Measurements from ENCODE around the gene TNFRSF8.

TNFRSF8 gene

DNA sequence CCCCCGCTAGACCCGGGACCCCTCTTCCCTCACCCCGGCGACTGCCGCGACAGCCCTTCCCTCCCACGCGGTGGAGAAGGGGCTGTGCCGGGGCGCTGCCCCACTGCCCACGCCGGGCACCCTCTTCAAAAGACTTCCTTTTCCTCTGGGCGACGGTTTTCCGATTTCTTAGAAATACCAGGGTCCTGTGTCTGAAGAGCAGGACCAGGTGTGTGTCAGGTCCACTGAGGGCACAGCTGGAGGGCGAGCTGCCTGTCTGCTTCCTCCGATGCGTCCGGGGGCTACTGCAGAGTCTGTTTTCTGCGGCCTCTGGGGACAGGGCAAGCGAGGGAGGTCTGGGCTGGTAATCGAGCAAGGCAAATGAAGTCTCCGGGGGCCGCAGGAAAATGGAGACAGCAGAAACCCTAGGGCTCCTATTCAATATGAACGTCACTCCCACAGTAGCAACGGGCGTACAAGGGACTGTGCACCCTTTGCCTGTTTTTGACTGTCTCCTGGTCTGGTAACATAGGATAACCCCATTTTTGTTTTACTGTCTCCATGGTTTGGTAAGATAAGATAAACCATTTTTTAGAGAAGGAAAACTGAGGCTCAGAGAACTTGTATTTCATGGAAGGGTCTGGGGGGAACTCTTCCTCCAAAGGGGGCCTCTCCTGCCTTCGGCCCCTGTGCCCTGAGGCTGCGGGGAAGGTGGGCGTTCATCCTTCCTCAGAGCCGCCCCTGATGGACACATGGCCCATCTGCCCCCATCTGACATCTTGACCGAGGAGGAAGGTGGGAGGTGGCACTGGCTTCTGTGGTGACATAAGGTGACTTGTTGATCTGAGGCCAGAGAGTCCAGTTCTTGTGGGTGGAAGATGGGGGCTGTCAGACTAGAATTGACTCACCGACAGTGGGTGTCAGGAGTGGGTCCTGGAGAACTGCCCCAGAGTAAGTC, 104.7 kb downstream of the TNFRSF8 start:
- DNase-seq (ENCODE audit: low read depth) = no peak
- peak overlapping the region; percentile 64 for H3K4me3 ChIP-seq (ENCODE audit: low read depth, low read length)

DNA sequence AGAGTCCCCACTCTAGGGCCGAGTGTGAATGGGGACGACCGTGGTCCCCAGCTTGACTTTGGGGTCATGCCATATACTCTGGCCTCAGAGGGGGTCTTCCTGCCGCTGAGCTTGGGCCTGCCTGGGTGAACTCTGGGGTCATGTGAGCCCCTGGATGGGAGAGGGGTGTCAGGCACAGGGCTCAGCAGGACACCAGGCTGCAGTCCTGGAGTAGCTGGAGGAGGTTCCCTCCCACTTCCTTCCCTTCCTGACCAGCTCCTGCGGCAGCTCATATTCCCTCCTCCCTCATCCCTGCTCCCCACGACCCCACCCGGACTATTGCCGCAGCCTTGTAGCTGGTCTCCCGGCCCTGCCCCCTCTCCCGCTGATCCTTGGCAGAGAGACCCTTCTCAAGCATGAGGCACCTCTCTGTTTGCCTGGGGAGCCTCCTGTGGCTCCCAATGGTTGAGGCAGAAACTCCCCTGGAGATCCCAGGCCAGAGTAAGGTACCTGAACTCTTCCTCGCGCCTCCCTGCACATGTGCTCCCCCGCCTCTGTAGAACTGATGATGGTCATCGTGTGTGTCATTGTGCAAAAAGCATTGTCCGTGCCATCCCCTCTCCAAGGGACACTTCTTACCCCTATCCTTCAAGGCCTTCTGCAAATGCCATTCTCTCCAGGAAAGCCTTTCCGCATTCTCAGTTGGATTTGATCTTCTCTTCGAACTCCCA, 105.5 kb downstream of the TNFRSF8 start:
- no peak for DNase-seq (ENCODE audit: low read depth)
- peak overlapping the region; percentile 64 for H3K4me3 ChIP-seq (ENCODE audit: low read depth, low read length)

DNA sequence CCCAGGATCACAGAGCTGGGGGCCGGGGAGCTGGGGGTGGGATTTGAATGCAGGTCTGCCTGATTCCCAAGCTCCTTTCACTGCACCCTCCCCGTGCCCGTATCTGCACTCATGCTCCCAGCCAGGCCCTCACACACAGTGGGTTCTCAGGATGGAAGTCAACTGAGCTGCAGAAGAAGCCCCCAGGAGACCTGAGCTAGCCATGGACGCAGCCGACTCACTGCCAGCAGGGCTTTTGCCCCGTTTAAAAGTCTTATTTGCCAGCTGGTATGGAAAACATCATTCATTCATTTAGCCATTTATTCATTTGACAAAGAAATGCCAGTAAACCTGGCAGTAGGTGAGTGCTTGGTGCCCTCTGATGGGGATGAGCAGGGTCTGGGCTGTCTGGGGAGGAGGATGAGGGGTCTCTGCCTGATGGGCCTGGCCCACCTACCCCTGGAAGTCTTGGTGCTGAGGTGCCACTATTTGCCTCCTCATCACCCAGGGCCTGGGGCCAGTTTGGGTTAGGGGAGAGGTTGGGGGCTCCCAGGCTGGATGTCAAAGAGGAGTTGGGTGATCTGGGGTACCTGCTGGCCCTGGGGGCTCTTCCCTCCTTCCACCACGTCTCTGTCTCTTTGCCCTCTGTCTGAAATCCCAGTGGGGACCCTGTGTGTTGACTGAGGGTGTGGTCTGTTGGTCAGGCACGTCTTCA, 106.5 kb downstream of the TNFRSF8 start:
- H3K4me3 ChIP-seq (ENCODE audit: low read depth, low read length) = no peak overlapping the region
- DNase-seq (ENCODE audit: low read depth) = no peak

DNA sequence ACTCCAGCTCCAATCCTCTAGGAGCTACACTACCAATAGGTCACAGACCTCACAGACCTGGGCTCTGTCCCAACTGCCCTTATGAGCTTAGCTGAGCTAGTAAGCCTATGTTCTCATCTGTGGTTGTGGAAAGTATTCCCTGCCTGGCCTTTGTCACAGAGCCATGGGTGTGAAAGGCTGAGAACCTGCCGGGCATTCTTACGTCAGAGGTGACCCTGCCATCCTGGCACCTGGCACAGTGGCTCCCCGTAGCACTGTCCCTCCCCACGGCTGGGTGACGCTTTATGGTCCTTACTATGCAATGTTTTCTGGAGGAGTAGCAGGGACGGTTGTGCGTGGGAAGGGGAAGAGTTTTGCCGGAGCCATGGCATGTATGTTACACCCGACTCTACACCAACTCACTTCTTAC, 107.2 kb downstream of the TNFRSF8 start:
- H3K4me3 ChIP-seq (ENCODE audit: low read depth, low read length) = no peak overlapping the region
- DNase-seq (ENCODE audit: low read depth) = no peak

DNA sequence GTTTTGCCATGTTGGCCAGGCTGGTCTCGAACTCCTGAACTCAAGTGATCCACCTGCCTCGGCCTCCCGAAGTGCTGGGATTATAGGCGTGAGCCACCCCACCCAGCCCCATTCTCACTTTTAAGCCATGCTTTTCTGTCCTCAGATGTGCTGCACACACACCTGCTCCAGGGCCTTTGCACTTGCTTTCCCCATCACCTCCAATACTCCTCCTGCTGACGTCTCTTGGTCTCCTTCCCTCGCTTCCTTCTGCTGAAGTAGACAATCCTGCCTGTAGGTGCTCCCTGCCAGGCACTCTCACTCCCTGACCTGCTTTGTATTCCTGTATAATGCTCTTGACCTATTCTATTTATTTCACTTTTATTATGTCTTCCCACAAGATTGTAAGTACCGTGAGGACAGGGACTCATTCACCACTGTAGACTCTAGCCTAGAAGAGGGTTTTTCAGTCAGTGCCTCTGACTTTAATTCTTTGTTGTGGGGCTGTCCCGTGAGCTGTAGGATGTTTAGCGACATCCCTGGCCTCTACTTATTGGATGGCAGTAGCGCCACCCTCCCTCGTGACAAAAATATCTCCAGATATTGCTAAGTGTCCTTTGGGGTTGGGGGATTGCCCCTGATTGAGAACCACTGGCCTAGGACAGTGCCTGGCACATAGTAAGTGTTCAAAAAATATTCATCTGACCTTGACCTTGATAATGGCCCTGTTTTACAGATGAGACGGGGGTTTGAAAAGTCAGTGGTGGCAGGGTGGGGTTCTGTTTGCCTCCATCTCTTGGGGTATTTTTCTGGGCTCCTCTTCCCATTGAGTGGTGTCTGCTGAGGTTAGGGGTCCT, 108.3 kb downstream of the TNFRSF8 start:
- no peak overlapping the region for H3K4me3 ChIP-seq (ENCODE audit: low read depth, low read length)
- no peak for DNase-seq (ENCODE audit: low read depth)

DNA sequence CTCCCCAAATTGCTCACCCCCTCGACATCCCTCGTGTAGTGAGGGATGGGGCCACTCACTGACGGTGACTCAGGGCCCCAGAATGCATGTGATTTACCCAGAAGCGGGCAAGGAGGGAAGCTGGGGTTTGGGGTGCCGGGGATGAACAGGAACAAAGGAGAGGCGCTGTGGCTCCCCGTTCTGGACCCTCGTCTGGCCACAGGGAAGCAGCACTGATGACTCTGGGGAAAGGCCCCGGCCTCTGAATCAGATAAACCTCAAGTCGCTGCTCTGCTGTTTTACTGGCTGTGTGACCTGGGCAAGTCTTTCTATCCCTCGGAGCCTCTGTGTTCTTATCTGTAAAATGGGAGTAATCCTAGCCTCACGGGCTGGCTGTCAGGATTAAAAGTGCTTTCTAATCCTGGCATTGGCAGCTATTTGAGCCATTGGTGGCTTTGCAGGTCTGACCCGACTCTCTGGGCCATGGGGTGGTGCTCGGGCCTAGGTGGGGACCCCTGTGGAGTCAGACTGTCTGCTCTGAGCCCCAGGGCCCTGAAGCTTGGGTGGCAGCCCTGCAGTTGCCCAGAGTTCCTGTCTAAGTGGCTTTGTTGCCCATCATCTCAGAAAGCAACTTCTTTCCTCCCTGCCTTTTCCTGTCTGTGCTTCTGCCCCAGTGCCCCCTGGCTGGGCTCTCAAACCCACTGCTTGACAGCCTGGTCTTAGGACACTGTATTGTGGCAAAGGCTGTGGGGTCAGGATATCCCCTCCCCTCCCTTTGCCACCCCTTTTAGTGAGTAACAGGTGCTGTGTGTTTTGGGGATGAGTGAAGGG, 109.1 kb downstream of the TNFRSF8 start:
- no peak overlapping the region for H3K4me3 ChIP-seq (ENCODE audit: low read depth, low read length)
- DNase-seq (ENCODE audit: low read depth) = no peak

DNA sequence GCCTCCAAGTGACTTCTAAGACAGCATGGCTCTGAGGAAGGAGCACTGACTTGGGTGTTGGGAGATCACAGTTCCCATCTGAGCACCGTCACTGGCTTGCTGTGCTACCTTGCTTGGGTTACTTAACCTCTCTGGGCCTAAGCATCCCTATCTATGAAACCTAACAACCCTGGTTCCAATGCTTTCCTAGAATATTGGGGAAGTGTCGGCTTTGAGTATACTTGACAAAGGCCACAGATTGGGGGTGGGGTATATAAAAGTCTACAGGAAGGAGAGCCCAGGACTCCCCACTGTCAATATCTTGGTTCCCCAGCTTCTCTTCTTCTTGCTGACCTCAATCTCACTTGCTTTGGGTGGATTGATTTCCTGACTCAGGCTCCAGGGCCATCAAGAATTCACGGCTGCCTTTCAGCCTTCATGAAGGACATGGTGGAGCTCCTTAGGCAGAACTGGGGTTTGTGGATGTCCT, 110.0 kb downstream of the TNFRSF8 start:
- H3K4me3 ChIP-seq (ENCODE audit: low read depth, low read length) = no peak overlapping the region
- no peak for DNase-seq (ENCODE audit: low read depth)

DNA sequence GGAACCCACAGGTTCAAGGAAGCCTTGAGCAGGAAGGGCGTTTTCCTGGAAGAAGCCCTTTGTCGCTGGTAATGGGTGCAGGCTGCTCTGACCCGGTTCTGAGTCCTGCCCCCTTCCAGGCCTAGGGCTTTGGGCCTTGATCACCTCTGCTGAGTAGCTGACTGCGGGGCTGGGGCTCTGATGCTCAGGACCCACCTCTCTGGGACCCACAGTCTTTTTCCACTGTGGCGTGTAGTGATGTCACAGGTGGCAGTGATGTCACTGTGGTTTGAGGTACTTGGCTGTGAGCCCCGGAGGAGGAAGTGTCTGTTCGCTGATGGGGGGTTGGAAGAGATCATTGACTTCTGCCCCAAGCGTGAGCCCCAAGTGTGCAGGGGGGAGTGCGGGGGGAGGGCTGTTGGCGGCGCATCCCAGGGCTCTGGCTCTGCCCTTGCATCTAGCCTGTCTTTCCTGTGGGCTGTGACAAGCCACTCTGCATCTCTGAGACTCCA, 110.6 kb downstream of the TNFRSF8 start:
- H3K4me3 ChIP-seq (ENCODE audit: low read depth, low read length) = no peak overlapping the region
- DNase-seq (ENCODE audit: low read depth) = no peak

DNA sequence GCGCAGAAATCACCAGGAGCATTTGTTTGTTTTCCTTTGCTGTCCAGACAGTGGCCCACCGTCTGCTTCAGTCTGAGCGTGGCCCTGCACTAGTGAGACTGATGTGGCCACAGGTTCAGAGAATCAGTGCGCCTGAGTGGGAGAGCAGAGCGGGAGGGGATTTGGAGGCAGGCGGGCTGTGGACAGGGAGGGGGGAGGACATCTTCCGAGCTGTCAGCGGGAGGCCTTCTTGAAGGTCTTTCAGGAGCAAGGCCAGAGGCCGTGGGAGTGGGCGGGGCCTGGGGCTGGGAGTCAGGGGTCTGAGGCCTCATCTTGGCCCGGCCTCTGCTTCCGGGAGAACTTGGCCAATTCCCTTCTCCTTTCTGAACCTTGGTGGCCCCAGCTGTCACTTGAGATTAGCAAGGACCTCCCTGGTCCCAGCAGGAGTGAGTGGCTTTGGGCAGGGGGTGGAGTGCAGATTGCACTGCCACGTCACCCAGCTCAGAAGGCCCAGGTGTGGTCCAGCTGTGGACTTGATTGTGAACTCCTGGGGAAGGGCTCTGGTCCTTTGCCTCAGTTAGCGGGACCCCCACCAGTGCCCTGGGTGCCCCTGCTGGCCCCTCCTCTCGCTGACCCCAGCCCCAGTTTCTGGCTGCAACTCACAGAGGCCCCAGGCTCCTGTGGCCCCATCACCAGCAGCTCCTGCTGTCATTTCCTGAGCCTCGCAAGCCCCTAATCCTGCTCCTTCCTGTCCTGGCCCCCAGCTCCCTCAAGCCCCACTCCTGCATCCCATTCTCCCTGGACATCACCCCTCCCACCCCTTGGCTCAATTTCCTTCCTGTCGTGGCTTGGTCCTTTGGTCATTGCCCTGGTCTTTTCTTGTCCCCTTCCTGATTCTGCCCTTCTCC, 112.1 kb downstream of the TNFRSF8 start:
- no peak overlapping the region for H3K4me3 ChIP-seq (ENCODE audit: low read depth, low read length)
- DNase-seq (ENCODE audit: low read depth) = no peak

DNA sequence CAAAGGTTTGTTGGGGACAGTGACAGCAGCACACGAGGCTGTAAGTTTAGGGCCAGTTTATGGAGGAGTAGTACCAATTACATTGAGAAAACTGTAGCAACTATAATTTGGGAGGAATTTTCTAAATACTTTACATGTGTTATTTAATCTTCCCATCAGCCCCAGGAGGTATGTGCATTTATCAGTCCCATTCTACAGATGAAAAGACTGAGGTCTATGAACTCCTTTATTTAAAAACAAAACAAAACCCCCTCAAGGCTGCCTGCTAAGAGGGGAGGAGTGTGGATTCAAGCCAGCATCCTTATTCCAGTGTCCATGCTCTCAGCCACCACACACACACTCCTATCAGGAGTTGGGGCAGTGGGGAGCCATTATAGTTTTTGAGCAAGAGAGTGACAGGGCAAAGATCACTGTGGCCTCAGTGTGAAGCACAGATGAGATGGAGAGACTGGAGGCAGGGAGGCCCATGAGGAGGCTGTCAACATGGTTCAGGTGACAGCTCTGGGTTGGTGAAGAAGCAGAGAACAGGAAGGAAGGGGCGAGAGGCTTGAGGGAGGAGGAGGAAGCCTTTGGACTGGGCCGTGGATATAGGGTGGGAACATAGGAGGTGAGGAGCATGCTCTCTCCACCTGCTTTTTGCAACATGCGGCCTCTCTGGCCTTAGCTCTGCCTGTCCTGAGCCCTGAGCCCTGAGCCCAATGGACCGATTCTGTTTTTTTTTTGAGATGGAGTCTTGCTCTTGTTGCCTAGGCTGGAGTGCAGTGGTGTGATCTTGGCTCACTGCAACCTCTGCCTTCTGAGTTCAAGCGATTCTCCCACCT, 113.4 kb downstream of the TNFRSF8 start:
- DNase-seq (ENCODE audit: low read depth) = no peak
- H3K4me3 ChIP-seq (ENCODE audit: low read depth, low read length) = no peak overlapping the region

DNA sequence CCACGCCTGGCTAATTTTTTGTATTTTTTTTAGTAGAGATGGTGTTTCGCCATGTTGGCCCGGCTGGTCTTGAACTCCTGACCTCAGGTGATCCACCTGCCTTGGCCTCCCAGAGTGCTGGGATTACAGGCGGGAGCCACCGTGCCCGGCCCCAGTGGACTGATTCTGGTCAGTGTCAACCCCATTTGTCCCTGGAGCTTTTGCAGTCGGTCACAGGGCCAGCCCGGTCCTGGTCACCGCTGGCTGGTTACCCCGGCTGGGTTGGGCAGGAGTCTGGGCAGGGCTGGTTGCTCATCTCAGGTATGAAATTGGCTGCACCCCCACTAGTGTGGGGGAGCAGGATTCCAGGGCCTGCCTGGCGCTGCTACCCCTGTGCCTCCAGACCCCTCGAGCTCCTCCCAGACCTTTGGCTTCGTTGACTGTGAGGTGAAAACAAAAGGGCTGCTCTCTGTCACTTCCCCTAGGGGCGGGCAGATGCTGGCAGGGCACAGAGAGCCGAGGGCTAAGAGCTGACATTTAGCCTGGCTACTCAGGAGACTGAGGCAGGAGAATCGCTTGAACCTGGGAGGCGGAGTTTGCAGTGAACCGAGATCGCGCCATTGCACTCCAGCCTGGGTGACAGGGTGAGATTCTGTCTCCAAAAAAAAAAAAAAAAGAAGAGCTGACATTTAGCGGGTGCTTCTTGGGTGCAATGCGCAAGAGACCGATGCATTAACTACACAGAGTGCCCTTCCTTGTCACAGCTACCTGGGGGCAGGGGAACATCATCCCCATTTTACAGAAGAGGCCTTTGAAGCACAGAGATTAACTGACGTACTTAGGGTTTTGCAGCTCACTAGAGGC, 114.3 kb downstream of the TNFRSF8 start:
- no peak overlapping the region for H3K4me3 ChIP-seq (ENCODE audit: low read depth, low read length)
- DNase-seq (ENCODE audit: low read depth) = no peak

DNA sequence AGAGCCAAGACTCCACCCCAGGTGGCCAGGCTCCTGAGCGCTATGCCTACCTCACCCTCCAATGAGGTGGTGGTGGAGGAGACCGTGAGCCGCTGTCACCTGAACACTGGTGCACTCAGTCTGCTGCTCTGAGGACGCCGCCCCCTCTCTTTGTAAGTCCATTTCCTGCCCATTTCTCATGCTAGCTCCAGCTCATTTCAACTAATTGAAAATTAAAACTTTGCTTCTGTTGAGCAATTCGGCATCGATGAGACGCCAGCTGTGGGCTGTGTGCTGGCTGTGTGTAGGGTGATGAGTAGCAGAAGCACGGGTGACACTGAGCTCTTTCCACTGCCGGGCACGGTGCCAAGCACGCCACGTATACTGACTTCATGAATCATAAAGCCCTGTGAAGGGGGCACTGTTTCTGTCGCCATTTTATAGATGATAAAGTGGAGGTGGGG, 114.9 kb downstream of the TNFRSF8 start:
- no peak overlapping the region for H3K4me3 ChIP-seq (ENCODE audit: low read depth, low read length)
- peak; percentile 87 for DNase-seq (ENCODE audit: low read depth)

DNA sequence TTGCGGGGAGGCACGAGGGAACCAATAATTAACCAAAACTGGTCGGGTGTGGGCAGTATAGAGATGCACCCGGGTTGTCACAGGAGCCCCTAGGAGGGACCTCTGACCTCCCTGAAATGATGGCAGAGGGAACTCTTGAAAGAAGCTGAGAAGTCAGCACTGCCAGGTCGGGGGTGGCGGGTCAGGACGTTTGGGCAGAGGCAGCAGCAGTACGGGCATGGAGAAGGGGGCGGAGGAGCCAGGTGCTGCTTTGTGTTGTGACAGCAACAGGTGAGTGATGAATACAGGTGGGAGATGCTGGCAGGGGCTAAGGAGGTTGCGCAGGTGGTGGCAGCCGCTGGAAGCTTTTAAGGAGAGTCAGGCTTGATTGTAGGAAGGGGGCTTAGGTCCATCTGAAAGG, 115.4 kb downstream of the TNFRSF8 start:
- no peak overlapping the region for H3K4me3 ChIP-seq (ENCODE audit: low read depth, low read length)
- DNase-seq (ENCODE audit: low read depth) = no peak

DNA sequence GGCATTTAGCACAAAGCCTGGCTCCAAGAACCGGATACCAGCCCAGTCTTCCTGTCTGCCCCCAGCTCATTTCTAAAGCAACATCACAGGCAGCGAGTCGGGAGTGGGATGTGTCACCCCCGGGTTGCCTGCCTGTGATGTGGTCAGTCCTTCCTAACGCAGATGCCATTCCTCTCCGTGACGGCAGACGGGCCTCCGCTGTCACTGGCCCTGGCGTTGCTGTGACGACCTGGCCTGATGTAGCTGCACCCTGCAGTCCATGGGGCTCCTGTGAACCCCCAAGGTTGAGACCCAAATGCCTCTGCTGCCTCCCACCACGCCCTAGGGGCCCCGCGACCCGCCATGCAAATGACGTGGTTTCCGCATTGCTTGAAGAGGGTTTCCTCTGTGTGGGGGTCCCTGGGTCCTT, 116.0 kb downstream of the TNFRSF8 start:
- peak; percentile 53 for DNase-seq (ENCODE audit: low read depth)
- no peak overlapping the region for H3K4me3 ChIP-seq (ENCODE audit: low read depth, low read length)

DNA sequence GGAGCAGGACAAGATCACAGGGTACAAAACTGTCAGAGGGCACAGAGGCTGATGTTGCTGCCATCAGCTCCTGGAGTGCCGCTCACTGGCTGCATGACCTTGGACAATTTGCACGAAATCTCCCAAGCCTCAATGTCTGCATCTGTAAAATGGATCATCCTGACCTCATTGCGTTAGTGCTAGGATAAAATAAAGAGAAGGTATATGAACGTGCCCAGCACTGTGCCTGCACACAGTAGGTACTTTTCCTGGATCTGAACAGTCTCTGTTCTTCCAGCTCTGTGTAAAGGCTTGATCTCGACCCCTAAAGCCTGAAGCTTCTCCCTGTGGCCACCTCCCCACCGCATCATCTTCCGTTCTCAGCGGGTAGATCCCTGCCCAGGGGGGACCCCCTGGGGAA, 116.6 kb downstream of the TNFRSF8 start:
- no peak overlapping the region for H3K4me3 ChIP-seq (ENCODE audit: low read depth, low read length)
- no peak for DNase-seq (ENCODE audit: low read depth)

DNA sequence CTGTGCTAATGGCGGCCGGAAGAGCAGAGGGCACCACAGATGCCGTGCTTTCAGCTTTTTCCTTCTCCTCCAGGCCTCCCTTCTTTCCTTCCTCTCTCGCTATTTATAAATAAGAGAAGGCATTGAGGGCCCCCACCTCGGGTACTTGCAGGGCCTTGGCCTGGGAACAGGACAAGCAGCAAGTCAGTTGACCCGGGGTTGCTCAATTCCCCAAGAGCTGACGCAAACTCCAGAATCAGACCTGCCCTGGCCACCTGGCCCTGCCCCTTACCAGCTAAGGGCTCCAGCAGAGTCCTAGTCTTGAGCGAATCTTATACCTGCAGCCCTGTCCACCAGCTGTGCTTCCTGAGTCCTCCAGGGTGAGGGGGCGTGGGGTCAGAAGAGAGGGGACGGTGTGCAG, 117.2 kb downstream of the TNFRSF8 start:
- no peak for DNase-seq (ENCODE audit: low read depth)
- no peak overlapping the region for H3K4me3 ChIP-seq (ENCODE audit: low read depth, low read length)

Measured in skeletal muscle cell (primary cell).